CD1c-positive myeloid dendritic cell (primary cell): Measurements from ENCODE around the gene DDX31.

Source experiments
- DNase-seq: peaks from one replicate; pipeline ENCODE4 v3.0.0-alpha.2; 2016; ENCODE audit errors: extremely low spot score

Gene DDX31

DNA sequence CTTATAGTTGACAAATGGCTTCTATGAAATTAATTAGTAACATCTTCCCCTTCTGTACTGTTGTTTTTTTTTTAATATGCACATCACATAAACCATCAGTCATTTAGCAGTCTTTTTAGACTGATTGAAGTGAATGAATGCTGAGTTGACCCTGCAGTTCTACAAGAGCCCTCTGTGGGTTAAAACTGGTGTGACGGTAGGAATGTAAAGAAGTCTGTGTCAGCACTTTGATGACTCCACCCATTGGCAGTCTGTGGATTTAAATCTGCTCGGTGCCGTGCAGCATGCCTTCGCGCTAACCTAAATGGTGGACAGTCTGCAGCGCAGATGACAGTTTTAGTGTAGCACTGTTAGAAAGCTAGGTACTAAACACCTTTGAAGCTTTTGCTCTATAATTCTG lies 3.6 kb upstream of the DDX31 start:
- no peak for DNase-seq

DNA sequence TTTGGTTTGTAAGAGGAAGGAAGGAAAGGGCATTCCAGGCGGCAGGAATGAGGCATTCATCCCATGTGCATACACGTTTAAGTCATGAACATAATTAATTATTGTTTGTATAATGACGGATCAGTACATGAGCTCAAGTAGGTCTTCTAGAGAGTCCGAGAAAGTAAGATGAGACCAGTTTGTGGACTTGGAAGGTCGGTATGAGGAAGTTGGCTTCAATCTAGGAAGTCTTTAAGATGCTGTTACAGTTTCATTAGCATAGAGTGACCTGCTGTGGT lies 2.6 kb upstream of the DDX31 start:
- DNase-seq, result peak; percentile 6

DNA sequence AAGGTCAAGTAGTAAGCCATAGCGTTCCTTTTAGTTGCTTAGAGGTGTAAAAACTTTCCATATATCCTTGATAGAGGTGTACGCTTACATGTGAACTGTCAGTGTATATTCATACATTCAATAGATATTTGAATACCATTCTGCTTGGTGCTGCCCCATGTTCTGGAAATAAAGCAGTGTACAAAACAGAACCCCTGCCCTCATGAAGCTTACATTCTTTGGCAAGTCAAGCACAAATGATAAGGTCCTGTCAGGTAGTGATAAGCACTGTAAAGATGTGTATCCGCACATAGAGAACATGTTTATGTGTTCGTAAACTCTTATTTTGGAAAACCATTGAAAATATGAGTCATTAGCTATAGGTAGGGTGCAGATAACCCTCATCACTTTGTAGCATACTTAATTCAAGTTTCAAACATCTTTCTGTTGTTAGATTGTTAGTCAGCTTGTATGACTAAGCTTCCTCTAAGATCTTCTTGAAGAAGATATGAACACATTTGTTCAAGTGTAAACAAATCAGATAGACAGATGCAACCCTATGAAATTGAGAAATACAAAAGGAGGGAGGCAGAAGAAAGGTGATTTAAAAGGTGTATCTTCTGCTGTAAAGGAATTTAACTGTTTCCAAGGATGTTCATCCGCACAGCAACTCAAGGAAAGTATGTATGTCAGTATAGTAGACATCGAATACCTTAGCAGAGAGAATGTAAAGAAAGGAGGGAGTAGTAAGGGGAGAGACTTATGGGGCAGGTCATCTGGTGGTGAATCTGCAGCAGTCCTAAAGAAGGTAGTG lies 2.0 kb upstream of the DDX31 start:
- DNase-seq, result no peak

DNA sequence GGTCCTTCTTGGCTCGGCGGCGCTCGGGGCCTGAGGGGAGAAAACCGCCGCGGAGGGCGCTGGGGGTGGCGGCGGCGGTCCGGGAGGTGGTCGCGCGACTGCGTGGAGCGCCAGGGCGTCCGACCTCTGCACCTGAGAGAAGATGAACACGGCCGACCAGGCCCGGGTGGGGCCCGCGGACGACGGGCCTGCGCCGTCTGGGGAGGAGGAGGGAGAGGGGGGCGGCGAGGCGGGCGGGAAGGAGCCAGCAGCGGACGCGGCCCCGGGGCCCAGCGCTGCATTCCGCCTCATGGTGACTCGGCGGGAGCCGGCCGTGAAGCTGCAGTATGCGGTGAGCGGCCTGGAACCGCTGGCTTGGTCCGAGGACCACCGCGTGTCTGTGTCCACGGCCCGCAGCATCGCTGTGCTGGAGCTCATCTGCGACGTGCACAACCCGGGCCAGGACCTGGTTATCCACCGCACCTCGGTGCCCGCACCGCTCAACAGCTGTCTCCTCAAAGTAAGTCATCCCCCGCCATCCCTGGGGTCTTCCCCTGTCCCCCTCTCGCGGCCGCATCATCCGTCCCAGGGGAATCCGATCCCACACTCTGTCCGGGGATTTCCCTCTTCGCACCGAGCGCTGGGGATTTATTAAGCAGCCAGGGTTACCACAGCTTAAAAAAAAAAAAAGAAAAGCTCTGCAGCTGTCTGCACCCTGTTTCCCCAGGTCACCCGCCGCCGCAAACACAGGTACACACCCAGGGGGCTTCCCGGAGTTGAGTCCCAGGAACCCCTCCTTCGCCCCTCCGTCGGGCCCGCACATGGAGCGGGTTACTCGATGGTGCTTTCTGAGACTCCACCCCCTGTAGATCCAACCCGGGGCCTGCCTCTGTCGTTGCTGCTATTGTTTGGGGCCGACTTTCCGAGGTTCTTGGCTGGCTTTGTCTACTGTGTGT lies 941 bp upstream of the DDX31 start, which contains the start of gene GTF3C4:
GTF3C4 (plus strand) TSS at position 8 of the 935 bp plus-strand sequence; CDS start at position 143, 135 bp downstream.
- DNase-seq, result no peak

DNA sequence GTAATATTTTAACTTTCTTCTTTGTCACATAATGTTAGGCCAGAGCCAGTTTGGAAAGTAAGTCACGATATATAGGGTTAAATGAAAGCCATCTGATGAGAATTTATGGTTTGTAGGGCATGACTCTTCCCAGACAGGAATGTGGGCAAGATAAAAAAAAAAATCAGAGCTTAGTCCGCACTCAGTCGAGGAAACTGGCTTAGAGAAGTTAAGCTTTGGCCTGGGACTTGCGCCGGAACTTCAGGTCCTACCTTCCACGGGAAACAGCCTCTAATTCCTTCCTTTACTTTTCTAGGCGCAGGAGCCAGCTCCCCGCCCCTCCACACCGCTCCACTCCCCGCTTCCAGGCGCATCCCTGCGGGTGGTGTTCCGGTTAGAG lies 475 bp downstream of the DDX31 start:
- no peak for DNase-seq

DNA sequence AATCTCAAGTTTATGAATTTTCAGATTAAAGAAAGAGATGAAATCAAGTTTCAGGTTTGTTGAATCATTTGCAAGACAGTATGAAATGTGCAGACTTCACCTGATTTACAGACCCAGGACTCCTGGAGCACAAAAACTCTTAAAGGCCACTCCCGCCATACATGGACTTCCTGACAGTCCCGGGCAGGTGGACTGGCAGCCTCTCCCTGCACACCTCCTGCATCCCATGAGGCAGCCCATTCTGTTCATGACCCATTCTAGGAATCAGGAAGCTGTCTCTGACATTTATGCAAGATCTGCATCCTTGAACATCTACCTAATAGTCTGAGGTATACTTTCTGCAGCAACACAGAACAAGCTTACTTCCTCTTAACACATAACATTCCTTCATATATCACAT lies 5.9 kb downstream of the DDX31 start:
- DNase-seq, result no peak

DNA sequence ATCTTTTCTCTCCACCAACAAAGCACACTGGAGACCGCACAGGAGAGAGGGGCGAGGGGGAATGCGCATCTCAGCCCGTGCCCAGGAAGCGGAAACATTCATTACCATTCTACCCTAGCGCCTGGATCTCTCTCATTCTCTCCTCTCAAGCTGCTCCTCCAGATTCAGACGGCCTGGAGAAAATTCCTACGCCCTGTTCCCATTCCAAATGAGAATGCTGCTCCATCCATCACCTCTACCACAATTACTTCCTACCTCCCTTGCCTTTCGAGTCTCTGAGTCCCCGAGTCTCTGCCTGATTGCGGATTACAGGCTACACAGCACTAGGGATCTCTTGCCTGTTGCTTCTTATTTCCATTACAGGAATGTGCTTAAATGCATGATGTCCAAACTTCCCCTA lies 6.7 kb downstream of the DDX31 start:
- no peak for DNase-seq

DNA sequence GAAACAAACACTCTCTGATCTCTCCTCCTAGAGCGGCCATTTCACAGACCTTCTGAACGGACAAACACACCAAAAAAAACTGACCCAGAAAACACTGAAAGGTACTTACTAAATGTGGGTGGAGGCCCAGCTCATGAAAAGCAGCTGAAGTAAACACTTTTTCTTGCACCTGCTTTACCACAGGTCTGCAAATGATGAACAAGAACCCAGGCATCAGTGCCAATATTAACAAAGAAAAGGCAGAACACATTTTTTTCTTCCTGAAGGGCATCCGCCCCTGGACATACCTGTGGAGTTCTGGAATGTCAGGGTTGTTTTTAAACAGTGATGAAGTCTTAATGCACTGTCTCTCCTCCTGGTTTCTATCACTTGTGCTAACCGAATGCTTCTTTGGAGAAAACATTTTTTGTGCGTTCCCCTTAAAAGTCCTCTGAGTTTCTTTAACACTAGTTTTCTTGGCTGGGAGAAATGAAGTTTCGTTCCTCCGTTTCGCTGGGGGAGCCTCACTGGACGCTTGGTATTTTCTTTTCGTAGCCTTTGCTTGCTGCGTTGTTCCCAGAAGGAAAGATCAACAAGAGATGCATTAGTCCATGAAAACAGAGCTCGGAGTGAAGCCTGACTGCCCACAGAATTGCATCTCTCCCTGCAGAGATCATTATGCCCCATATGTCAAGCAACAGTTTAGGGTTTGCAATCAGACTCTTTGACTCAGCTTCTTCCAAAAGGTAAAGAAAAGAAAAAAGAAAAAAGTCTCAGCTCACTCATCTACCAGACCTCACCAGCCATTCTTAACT lies 7.4 kb downstream of the DDX31 start:
- DNase-seq, result no peak

DNA sequence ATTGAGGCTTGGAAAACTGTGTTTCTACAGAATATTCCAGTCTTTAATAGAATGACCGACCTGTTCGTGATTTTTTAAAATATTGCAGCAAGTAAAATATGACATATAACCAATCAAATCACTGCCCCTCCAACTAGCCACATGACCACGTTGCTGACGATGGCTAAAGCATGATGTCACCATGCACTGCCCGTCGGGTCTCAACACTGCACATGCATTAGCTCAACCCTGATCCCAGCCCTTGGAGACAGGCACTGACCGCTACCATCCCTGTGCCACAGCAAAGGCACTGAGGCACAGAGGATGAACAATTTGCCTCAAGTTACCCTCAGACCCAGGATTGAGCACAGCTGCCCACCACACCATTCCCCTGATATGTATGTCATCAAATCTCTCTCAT lies 13.5 kb downstream of the DDX31 start:
- DNase-seq, result no peak

DNA sequence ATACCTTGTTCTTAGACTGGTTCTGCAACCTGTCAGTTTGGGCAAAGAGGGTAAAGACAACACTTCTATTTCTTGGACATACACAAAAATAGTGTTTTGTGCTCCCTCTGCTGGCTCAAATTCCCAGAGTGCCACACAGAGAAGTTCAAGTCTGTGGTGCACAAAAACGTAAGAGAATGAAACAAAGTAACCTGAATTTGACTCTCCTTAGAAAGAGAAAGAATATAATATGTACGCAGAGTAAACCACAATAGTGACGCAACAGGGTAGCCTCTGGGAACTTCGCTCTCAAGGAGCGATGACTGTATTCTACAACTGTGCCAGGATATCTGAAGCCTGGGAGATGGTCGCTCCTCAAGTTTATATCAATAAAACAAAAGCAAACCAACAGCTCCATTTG lies 18.5 kb downstream of the DDX31 start:
- no peak for DNase-seq

DNA sequence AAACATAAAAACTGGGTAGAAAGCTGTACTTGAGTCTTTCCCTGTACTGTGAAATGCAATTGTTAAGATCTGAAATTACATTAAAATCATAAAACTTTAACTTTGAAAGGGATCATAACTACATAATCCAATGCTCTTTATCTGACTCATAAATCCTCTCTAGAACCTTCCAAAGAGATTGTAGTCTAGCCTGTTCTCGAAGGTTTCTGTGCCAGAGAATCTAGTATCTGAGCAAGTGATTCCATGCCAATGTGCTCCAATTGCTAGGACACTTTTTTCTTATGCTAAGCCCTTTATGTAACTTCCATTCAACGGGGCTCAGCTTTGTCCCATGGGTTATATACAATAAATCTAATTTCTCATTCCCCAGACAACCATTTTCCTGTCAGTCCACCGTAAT lies 21.1 kb downstream of the DDX31 start:
- DNase-seq, result no peak

DNA sequence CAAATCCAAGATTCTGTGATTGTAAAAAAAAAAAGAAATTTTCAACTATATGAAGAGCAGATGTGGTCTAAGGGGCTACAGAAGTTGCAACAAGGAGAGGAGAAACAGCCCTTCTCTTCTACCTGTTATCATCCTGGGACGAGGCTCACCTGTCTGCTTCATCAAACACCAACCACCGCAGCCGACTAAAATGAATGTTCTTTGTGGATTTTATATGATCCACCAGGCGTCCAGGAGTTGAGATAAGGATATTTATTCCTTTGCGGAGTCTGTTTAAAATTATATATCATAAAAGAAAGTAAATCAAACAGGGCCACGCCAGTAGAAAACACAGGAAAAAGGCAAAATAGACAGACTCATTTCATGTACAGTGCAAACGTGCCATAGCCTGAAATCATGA lies 21.5 kb downstream of the DDX31 start:
- no peak for DNase-seq

DNA sequence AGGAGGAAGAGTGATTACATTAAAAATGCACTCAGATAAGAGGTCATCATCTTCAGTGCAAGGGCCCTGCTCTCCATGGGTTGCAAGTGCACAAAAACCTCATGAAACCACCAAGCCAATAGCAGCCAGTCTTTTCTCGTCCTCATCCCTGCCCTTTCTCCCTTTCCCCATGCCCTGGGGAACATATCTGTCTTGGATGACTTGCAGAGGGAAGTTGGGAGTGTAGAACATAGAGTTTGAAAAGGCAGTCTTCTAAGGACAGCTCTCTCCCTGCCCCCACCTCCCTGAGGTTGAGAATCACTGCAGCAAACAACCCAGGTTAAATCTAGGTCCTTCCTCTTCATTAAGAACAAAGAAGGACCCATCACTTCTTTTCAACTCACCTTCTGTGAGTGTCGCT lies 22.0 kb downstream of the DDX31 start:
- no peak for DNase-seq

DNA sequence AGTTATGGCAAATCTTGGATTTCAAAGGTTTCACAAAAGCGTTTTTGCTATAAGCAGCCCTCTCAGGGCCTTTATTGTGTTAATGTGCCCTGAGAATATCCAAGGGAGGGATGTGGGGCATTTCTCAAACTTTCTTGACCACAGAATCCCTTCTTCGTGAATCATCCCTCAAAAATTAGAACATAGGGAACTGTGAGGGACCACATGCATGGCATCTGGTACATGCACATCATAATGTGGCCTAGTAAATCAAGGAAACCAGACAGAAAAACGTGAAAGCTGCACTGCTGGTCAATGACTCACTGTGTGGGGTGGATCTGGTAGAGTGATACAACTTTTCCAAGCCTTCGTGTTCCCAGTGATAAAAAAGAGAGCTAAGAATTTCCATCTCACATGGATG lies 22.4 kb downstream of the DDX31 start:
- DNase-seq, result no peak

DNA sequence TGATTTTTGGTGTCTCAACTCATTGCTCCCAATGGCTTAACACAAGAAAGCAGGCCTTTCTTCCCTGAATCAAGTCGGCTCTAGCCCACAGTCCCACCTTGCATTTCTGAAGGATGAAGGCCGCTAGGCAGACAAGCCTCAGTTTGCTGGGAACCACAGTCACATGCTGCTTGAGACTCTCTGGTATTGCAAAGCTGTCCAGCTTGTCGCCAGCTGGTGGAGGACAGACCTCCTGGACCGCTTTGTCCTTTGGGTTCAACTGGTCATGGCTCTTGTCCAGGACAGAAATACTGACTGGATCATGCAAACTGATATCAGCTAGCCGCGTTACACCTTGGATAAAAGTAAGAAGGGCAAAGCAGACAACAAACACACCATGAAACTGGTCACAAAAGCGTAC lies 23.1 kb downstream of the DDX31 start:
- no peak for DNase-seq

DNA sequence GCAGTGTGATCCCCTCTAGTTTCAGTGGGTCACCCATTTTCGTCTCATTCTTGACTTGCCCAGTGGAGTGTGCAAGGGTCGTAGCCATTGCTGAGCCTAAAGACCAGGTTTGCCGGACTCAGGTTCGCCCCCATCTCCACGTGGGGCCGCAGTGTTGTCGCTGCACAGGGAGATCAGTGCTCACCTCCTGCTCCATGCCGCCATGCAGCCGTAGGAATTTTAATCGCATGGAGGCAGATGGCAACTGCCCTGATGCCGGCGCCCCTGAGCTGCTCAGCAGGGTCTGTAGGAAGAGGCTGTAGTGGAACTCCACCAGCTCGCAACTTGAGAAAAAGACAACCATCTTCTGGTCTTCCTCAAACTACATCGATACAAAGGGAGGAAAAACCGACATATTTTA lies 24.1 kb downstream of the DDX31 start:
- no peak for DNase-seq

DNA sequence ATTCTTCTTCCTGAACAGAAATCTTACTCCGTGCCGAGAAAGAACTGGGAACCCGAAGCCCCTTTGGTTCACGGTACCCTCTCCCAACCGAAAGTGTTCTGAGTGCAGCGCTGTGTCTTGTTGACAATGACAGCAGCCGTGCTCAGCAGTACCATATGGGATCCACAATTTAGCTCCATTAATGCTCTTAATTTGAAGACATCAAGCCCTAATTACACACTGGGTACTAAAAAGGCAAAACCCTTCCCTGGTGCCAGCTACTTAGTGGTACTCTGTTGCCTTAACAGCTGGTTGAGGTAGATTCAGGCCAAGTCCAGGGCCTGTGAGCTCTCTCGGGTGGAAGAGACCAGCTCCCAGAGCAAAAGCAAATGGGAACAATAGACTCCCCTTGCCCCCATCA lies 24.5 kb downstream of the DDX31 start:
- DNase-seq, result no peak

DNA sequence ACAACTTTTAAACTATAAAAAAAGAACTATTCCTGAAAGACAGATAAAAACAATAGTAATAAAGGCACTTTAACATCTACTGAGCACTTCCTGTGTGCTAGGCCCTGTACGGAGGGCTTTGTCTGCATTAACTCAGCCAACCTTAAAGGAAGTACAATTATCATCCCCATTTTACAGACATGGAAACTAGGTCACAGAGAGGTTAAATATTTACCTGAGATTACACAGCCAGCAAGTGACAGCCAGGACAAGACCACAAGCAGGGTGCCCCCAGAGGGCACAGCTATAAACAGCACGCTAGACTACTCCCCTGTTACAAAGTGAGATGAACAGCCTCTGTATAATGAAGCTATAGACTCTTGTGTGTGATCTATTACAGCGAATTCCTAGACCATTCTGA lies 25.5 kb downstream of the DDX31 start:
- no peak for DNase-seq

DNA sequence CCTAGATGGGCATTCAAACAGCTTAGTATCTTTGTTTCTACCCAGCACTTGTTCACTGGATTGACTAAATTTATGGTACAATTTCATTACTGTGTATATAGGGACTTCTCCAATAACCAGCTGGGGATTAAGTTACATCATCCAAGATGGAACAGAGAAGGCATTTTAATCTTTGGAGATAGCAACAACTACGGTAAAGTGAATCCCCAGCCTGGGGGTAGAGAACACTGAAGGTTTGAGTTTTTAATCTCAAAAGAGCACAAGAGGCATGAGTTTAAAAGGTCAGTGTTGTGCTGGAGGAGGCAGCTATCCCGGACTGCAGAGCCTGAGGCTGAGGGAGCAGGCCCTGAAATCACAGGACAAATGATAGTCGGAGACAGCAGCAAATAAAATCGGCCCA lies 28.6 kb downstream of the DDX31 start:
- DNase-seq, result no peak

DNA sequence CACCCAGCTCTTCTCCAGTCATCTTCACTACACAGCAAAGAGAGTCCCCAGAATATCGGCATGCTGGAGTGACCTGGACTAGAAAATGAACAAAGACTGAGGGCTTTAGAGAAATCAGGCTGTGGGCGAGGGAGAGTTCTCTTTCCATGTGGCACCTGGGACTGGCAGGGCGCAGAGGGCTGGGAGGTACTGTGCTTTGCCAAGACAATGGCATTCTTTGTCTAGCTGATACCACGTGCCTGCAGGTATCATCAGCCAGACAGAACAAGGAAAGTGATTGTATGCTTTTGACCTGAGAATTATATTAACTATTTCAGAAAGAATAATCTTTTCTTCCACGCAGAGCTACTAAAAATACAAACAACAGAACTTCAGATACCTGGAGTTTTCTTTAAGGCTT lies 30.5 kb downstream of the DDX31 start:
- DNase-seq, result no peak

DNA sequence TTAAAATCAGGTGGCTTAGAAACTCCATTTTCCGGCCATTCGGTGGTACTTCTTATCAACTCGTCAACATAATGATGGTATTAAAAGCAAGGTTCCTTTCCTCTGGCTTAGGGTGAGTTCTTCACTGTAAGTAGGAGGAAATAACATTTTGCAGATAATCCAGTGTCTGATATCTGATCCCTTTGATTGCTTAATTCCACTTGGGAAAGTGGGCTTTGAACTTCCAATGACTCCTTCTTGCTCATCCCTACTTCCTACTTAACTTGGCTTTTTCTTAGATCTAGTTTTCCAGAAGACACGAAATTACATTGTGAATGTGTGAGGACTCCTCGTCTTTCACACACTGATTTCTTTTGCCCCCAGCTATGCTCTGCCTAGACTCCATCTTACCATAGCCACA lies 31.5 kb downstream of the DDX31 start:
- no peak for DNase-seq

DNA sequence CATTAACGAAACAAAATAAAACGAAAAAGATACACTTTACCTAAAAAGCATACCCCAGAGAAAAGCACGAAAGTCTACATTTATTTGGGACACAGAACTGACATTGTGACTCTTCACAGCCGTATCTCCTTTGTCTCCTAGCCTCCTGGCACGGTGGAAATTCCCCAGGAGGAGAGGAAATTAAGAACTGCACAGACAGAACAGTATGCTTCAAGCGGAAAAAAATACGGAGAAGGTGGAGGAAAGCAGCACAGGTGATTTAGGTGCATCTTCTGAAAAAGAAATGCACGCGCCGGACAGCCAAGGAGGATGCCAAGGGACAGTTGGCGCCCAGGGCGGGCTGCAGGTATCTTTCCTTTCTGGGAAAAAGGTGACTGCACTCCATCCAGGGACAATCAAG lies 32.0 kb downstream of the DDX31 start:
- no peak for DNase-seq

DNA sequence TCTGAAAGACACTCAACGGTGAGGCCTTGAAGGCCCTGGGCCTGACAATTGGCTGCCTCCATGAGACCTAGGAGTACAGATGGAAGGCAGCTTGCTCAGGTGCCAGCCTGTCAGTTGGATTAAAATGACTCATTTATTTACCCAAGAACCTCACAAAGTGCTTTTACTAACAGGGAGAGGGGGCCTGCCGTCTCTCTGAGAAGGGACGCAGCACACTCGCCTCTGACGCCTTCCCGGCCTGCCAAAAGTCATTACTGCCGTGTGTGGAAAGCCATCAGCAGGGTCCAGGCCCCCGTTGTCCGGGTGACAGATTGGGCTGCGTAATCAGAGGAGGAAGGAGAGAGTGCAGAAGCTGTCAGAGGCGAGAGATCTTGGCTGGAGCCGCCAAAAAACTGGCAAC lies 32.4 kb downstream of the DDX31 start:
- DNase-seq, result no peak
